ENCODE data around the gene SIX3. TPM values are rescaled to one million over a fixed set of nuclear protein-coding genes. Genes with fewer than 3 reads are reported as not detected.

The SIX3 gene
- total RNA-seq, 2 donors from 2014 or later: not detected

GRCh38 chr2:44967727-44968432 lies 26.4 kb downstream of the SIX3 start:
- H3K4me1 ChIP-seq: no peaks in the 10 kb centered on the region
- TF ChIP-seq, protein P1, sequence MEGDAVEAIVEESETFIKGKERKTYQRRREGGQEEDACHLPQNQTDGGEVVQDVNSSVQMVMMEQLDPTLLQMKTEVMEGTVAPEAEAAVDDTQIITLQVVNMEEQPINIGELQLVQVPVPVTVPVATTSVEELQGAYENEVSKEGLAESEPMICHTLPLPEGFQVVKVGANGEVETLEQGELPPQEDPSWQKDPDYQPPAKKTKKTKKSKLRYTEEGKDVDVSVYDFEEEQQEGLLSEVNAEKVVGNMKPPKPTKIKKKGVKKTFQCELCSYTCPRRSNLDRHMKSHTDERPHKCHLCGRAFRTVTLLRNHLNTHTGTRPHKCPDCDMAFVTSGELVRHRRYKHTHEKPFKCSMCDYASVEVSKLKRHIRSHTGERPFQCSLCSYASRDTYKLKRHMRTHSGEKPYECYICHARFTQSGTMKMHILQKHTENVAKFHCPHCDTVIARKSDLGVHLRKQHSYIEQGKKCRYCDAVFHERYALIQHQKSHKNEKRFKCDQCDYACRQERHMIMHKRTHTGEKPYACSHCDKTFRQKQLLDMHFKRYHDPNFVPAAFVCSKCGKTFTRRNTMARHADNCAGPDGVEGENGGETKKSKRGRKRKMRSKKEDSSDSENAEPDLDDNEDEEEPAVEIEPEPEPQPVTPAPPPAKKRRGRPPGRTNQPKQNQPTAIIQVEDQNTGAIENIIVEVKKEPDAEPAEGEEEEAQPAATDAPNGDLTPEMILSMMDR (IDR thresholded peaks at IDR 0.05): no peak
- no peak for DNase-seq (ENCODE audit: low spot score)
- H3K36me3 ChIP-seq: no peaks in the 10 kb centered on the region
- H3K9me3 ChIP-seq: no peaks in the 10 kb centered on the region
- H3K27me3 ChIP-seq: peaks cover 0 to 3% of the 10 kb centered on the region in 2 donors
- H3K4me3 ChIP-seq: no peak overlapping the region
- H3K27ac ChIP-seq: no peak overlapping the region

- no peak for DNase-seq (ENCODE audit: low spot score)
- TF ChIP-seq, protein P1 (IDR thresholded peaks at IDR 0.05): no peak
- no peak overlapping the region for H3K27ac ChIP-seq
- H3K4me3 ChIP-seq: no peak overlapping the region
- H3K27me3 ChIP-seq: peaks cover 0 to 3% of the 10 kb centered on the region in 2 donors
- no peaks in the 10 kb centered on the region for H3K4me1 ChIP-seq
- H3K36me3 ChIP-seq: no peaks in the 10 kb centered on the region
- no peaks in the 10 kb centered on the region for H3K9me3 ChIP-seq
These were observed 28.4 kb downstream of the SIX3 start for GRCh38 chr2:44969936-44970335.

DNA sequence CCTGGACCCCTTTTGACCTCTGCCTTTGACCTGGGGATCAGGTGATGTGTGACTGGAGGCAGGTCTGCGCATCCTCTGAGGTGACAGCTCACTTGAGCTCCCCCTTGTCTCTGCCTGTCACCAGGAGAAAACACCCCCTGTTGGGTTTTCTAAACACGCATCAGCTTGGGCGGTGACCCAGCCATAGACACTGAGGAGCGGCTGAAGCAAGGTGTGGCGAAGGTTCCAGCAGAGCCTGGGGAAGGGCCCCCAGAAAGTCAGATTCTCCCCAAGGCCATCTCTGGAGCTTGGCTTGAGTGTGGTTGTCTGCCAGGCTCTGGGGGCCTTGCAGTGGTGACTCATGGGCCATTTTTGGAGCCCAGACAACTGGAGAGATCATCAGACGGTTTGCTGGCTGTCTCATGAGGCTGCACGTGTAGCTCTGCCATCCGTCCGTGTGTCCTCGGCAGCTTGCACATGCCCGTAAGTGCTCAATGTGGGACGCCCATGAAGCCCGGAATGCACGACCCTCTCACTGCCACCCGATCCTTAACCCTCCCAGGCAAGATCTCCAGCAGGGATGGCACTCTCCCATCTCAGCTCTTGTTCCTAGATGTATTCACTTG lies 29.4 kb downstream of the SIX3 start:
- Histone ChIP-seq H3K4me1 (no peaks in the 10 kb centered on the region), H3K9me3 (no peaks in the 10 kb centered on the region), H3K27me3 (no peaks in the 10 kb centered on the region), H3K27ac (no peak overlapping the region), H3K4me3 (no peak overlapping the region), H3K36me3 (no peaks in the 10 kb centered on the region)
- DNase-seq (ENCODE audit: low spot score): no peak
- TF ChIP-seq, protein P1 (IDR thresholded peaks at IDR 0.05): no peak

DNA sequence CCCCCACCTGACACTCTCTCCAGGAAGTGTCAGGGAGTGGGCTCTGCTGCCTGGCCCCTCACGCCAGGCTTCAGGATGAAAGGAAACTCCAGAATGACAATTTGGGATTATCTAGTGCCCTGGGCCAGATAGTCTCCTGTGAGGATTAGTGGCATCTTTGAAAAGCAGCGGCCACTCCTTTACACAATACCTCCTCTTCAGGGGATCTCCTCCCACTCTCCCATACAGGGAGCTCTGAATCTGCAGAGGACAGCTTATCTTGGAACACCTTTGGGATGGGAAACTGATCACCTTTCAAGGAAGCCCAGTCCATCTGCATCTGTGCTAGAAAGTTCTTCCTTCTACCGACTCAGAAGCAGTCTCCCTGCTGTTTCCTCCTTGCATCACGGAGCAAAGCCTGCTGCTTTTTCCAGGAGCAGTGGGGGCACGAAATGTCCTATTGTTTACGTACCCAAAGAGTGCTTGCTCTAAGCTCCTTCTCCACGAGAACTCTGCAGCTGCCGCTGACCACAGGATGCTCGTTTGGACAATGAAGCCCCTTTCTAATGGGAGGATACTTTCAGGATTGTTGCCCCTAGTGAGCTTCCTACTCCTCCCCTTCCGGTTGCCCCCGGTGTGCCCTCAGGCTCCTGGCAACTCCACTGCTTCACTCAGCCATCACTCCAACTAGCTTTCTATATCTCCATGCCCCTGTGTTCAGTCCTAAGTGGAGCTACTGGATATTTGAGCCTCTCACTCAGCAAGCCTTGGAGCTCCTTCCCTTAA lies 31.5 kb downstream of the SIX3 start:
- DNase-seq (ENCODE audit: low spot score): no peak
- Histone ChIP-seq H3K9me3 (no peaks in the 10 kb centered on the region), H3K36me3 (no peaks in the 10 kb centered on the region), H3K27me3 (no peaks in the 10 kb centered on the region), H3K27ac (no peak overlapping the region), H3K4me1 (no peaks in the 10 kb centered on the region), H3K4me3 (no peak overlapping the region)
- TF ChIP-seq, protein P1 (IDR thresholded peaks at IDR 0.05): no peak

- Histone ChIP-seq H3K4me3 (no peak overlapping the region), H3K4me1 (no peaks in the 10 kb centered on the region), H3K36me3 (no peaks in the 10 kb centered on the region), H3K27me3 (no peaks in the 10 kb centered on the region), H3K9me3 (no peaks in the 10 kb centered on the region), H3K27ac (no peak overlapping the region)
- DNase-seq (ENCODE audit: low spot score): no peak
- TF ChIP-seq, protein P1 (IDR thresholded peaks at IDR 0.05): peak in 1 of 2 donors; percentile 30
These were observed 32.7 kb downstream of the SIX3 start for GRCh38 chr2:44974064-44974715.
